PC-3 (cell line): Measurements from ENCODE around the gene CSDE1. TPM values are rescaled to one million over a fixed set of nuclear protein-coding genes. Genes with fewer than 3 reads are reported as not detected.
A peak's percentile ranks its signal among the peaks of the same experiment; 100 is the strongest.

Experiments used
- ATAC-seq: fragments of 200-7000 bp; cut with Tn5 transposase; 2 replicates; pipeline ENCODE4 v1.9.1; 2020; ENCODE audit warnings: mild to moderate bottlenecking, moderate library complexity
- BruUV-seq: library from RNA; stranded (reverse); fragments of 400-500 nt; replicated peaks from 2 replicates; lab custom pipeline; 2021; lab: Mats Ljungman, UMichigan
- CTCF ChIA-PET: fragments of 300-600 bp; sonication (Branson Sonifier 250); formaldehyde crosslinking; loops from one replicate; lab custom pipeline; 2022; ENCODE audit warnings: antibody characterized with exemption; lab: Charles Lee
- POLR2A ChIA-PET: fragments of 300-600 bp; sonication (Branson Sonifier 250); formaldehyde crosslinking; loops from one replicate; lab custom pipeline; 2022; ENCODE audit warnings: antibody characterized with exemption; ENCODE audit not compliant: unreplicated experiment; lab: Charles Lee
- DNase-seq: peaks from one replicate; pipeline ENCODE4 v3.0.0-alpha.2; 2015
- H2AFZ ChIP-seq: fragments of 300-600 bp; sonication (generic); 2 replicates; pipeline ENCODE4 v1.6.0; 2016; ENCODE audit warnings: antibody characterized with exemption, low read length
- H3F3A ChIP-seq: fragments of 300-600 bp; sonication (generic); one replicate; pipeline ENCODE4 v1.6.0; 2017; ENCODE audit warnings: antibody characterized with exemption, low read length, control low read depth, mild to moderate bottlenecking; ENCODE audit not compliant: unreplicated experiment
- H3K27ac ChIP-seq: fragments of 300-600 bp; sonication (generic); 2 replicates; pipeline ENCODE4 v1.5.1; 2016; ENCODE audit warnings: mild to moderate bottlenecking, low read length
- H3K27me3 ChIP-seq: fragments of 300-600 bp; sonication (generic); 2 replicates; pipeline ENCODE4 v1.6.1; 2016; ENCODE audit warnings: low read length, mixed read lengths
- H3K36me3 ChIP-seq: fragments of 300-600 bp; sonication (generic); 2 replicates; pipeline ENCODE4 v1.6.1; 2016; ENCODE audit warnings: low read depth, mixed run types, low read length, mixed read lengths
- H3K4me1 ChIP-seq: fragments of 300-600 bp; sonication (generic); 2 replicates; pipeline ENCODE4 v1.5.1; 2016; ENCODE audit warnings: low read length; ENCODE audit not compliant: insufficient read depth
- H3K4me2 ChIP-seq: fragments of 300-600 bp; sonication (generic); 2 replicates; pipeline ENCODE4 v1.6.0; 2016; ENCODE audit warnings: low read length
- H3K4me3 ChIP-seq: fragments of 300-600 bp; sonication (generic); 2 replicates; pipeline ENCODE4 v1.5.1; 2016; ENCODE audit warnings: mild to moderate bottlenecking, low read length, mixed read lengths
- H3K79me2 ChIP-seq: fragments of 300-600 bp; sonication (generic); 2 replicates; pipeline ENCODE4 v1.6.1; 2017; ENCODE audit warnings: low read length, mixed read lengths
- H3K9ac ChIP-seq: fragments of 300-600 bp; sonication (generic); 2 replicates; pipeline ENCODE4 v1.6.0; 2016; ENCODE audit warnings: mild to moderate bottlenecking, low read length
- H3K9me2 ChIP-seq: fragments of 300-600 bp; sonication (generic); replicated peaks from 2 replicates; pipeline ENCODE4 v1.6.1; 2016; ENCODE audit warnings: mixed run types, low read length, mixed read lengths
- H3K9me3 ChIP-seq: fragments of 300-600 bp; sonication (generic); 2 replicates; pipeline ENCODE4 v1.6.1; 2016; ENCODE audit warnings: low read length, mixed read lengths
- H4K20me1 ChIP-seq: fragments of 300-600 bp; sonication (generic); 2 replicates; pipeline ENCODE4 v1.6.1; 2016; ENCODE audit warnings: low read length, mixed read lengths
- EZH2 ChIP-seq: fragments of 300-600 bp; sonication (generic); IDR thresholded peaks from one replicate; pipeline ENCODE4 v1.6.1; 2017; ENCODE audit warnings: antibody characterized with exemption, mild to moderate bottlenecking, low read length; ENCODE audit not compliant: unreplicated experiment
- EZH2phosphoT487 ChIP-seq: fragments of 300-600 bp; sonication (generic); IDR thresholded peaks from 2 replicates; pipeline ENCODE4 v1.6.1; 2018; ENCODE audit warnings: mild to moderate bottlenecking, antibody characterized with exemption, low read length, borderline replicate concordance
- intact Hi-C: fragments of 100-400 bp; cut with micrococcal nuclease; formaldehyde crosslinking; loops from 2 replicates; pipeline ENCODE4 v1.9.0; 2023
- total RNA-seq: library from RNA; depleted of rRNA; stranded (reverse); fragments of >200 nt; gene quantifications from 2 replicates; pipeline ENCODE4 v1.2.3, GENCODE V29; 2014
- TF ChIP-seq, protein P1 (sequence below): fragments of 300-600 bp; sonication (generic); conservative IDR thresholded peaks from 2 replicates; pipeline ENCODE4 v1.5.1; 2017; ENCODE audit warnings: antibody characterized with exemption, low read depth, mild to moderate bottlenecking, low read length

The CSDE1 gene
- total RNA-seq, 1 experiment from 2014 or later: 480 TPM

DNA sequence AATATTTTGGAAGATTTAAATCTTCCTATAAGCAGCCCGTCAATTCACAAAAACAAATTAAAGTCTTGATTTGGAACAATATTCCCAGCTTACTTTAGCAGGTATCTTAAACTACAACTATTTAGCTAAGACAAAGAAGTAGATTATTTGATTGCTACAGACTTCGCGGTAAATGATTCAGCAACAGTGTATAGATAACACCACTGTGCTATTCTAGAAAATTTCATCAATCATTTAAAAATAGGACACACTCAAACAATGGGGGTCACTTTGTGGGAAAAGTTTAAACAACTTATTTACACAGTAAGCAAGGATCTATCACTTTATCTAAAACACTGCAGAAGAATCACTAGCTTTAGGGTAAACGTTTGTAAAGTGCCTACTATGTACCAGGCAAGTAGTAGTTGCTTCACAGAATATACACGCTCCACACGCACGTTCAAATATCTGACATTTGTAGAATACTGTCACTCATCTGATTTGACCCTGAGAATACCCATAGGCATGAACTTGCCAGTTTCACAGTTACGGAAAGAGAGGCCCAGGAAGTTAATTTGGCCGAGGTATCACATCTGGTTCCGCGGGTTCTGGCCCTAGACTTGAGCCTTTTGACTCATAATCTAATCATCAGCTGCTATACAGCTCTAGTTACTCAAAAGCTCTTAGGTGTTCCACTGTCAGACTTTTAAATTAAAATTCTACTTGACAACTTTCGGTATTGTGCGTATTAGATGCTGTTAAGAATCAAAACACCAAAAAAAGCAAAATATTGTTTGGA lies 88.8 kb downstream of the CSDE1 start:
- Histone ChIP-seq H3F3A (no peaks in the 10 kb centered on the region), H3K4me1 (peaks cover 12% of the 10 kb centered on the region), H3K4me3 (peak overlapping the region; percentile 85), H3K36me3 (no peaks in the 10 kb centered on the region), H3K79me2 (no peaks in the 10 kb centered on the region), H3K9me2 (no peaks in the 10 kb centered on the region), H3K9ac (peak overlapping the region; percentile 71), H3K27ac (peak overlapping the region; percentile 5; the same call in 1 of the 2 replicates), H3K27me3 (no peaks in the 10 kb centered on the region), H2AFZ (peak overlapping the region; percentile 84), H4K20me1 (no peaks in the 10 kb centered on the region), H3K9me3 (no peaks in the 10 kb centered on the region), H3K4me2 (peak overlapping the region; percentile 92)
- ATAC-seq (peak; percentile 30), DNase-seq (peak; percentile 76)
- BruUV-seq: no TSS peak
- ChIA-PET POLR2A (interaction anchor here (0.6 kb wide), 2 partner anchors 38 to 118 kb away, joined by 3 to 6 read pairs; no protein-coding TSS in a partner anchor), CTCF (no interaction called here)
- TF ChIP-seq, protein P1, sequence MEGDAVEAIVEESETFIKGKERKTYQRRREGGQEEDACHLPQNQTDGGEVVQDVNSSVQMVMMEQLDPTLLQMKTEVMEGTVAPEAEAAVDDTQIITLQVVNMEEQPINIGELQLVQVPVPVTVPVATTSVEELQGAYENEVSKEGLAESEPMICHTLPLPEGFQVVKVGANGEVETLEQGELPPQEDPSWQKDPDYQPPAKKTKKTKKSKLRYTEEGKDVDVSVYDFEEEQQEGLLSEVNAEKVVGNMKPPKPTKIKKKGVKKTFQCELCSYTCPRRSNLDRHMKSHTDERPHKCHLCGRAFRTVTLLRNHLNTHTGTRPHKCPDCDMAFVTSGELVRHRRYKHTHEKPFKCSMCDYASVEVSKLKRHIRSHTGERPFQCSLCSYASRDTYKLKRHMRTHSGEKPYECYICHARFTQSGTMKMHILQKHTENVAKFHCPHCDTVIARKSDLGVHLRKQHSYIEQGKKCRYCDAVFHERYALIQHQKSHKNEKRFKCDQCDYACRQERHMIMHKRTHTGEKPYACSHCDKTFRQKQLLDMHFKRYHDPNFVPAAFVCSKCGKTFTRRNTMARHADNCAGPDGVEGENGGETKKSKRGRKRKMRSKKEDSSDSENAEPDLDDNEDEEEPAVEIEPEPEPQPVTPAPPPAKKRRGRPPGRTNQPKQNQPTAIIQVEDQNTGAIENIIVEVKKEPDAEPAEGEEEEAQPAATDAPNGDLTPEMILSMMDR: no peak
- TF ChIP-seq EZH2 (no peak), EZH2phosphoT487 (no peak)
- intact Hi-C loops: no loop called here

DNA sequence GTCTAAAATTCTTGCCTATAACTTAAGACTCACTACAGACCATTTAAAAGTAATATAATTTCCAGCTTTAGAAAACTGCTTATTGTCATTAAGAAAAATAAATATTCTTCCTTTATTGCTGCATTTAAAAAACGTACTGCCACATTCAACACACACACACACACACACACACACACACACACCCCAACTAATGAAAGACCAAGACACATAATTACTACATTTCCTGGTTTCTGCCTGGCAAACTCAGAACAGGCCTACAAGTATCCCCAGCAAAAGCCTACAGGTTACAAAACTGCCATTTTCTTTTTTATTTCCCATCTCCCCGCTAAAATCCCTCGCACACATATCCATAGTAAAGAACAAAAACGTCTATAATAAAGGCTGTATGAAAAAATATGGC lies 89.4 kb downstream of the CSDE1 start:
- ChIA-PET CTCF (interaction anchor here (0.6 kb wide), 1 partner anchor 1059 kb away, joined by 3 read pairs; no protein-coding TSS in a partner anchor), POLR2A (interaction anchor here (0.6 kb wide), 1 partner anchor 1436 kb away, joined by 3 read pairs; no protein-coding TSS in a partner anchor)
- no peak for DNase-seq
- TF ChIP-seq EZH2phosphoT487: no peak
- TF ChIP-seq, protein P1: no peak
- TF ChIP-seq EZH2: no peak
- Histone ChIP-seq H2AFZ (no peak overlapping the region), H3K36me3 (no peaks in the 10 kb centered on the region), H3K4me2 (peak overlapping the region; percentile 92), H3K9me3 (no peaks in the 10 kb centered on the region), H3K9me2 (no peaks in the 10 kb centered on the region), H3F3A (no peaks in the 10 kb centered on the region), H3K4me1 (peaks cover 12% of the 10 kb centered on the region), H3K27me3 (no peaks in the 10 kb centered on the region), H4K20me1 (no peaks in the 10 kb centered on the region), H3K4me3 (no peak overlapping the region), H3K79me2 (no peaks in the 10 kb centered on the region), H3K9ac (no peak overlapping the region), H3K27ac (no peak overlapping the region)
- intact Hi-C loops: no loop called here
- no TSS peak for BruUV-seq
- no peak for ATAC-seq

DNA sequence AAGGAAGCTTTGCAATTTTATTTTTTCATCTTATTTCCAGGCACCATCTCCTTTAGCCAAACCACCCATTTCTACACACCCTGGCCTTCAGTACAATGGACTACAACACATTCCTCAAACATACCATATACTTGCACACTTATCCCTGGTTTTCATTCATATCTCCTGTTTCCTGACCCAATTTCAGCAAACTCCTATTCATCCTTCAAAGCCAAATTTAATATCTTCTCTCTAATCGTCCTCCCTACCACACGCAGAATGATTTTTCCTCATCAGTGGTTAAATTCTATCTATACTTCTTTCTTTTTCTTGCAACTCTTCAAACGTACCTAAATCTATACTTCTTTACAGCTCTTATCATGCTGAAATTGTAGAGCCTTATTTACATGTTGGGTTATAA lies 90.8 kb downstream of the CSDE1 start:
- ChIA-PET CTCF (no interaction called here), POLR2A (no interaction called here)
- Histone ChIP-seq H2AFZ (no peak overlapping the region), H3K4me1 (peaks cover 12% of the 10 kb centered on the region), H3K36me3 (no peaks in the 10 kb centered on the region), H3K4me3 (no peak overlapping the region), H3K9me3 (no peaks in the 10 kb centered on the region), H3K79me2 (no peaks in the 10 kb centered on the region), H3K27me3 (no peaks in the 10 kb centered on the region), H3F3A (no peaks in the 10 kb centered on the region), H3K9ac (no peak overlapping the region), H4K20me1 (no peaks in the 10 kb centered on the region), H3K4me2 (no peak overlapping the region), H3K9me2 (no peaks in the 10 kb centered on the region), H3K27ac (no peak overlapping the region)
- ATAC-seq (no peak), DNase-seq (no peak)
- no TSS peak for BruUV-seq
- intact Hi-C loops: no loop called here
- TF ChIP-seq, protein P1: no peak
- TF ChIP-seq EZH2phosphoT487: no peak
- TF ChIP-seq EZH2: no peak
